ENCODE results near the gene BCL2L13.
"Not testable (repeated sequence)": the region's sequence is repeated elsewhere in the genome, so short reads cannot be mapped to it uniquely, and the experiment has no call there.

Gene BCL2L13

GRCh38 chr22:17698276-17698675, 59.7 kb downstream of the BCL2L13 start:
- not testable (repeated sequence) for DNase-seq

DNA sequence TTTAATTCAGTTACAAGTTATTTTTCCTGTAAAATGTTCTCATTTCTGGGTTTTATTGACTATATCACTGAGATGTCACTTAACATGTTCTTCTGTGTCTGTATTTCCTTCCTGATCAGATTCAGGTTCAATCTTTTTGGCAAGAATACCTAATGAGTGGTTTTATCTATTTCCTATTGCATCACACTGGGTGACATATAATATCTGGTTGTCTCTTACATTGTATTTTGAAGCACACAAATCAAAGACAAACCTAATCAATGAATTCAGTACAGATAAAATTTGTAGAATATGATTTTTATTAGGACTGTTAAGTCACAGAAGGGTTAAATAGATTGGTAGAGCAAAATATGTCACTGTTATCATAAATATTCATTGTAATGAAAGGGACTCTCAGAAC, 60.4 kb downstream of the BCL2L13 start:
- DNase-seq, result no peak

DNA sequence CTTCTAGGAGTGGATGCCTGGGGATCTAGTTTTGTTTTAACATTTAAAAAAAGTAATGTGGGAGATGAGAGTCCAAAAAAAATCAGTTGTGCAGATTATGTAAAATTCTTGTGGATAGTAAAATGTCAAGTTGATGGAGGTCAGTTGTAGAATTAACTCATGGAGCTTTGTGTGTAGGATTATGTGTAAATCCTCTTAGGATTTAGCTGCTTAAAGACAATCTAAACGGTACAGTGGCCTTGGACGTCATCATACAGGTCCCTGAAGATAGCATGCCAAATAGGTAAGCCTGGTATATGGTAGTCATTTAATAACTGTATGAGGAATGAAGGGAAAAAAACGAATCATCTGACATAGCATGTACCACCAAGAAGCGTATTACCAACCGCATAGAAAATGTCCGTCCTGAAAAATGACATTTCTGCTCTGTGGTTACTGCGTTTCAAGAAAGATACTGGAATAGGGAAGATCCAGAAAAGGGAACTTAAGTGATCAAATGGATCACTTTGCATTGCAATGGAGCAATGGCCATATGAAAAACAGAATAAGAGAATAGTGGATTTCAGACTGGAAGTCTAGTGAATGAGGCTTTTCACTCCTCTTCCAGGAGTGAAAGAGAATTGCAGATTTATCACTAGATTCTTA, 61.3 kb downstream of the BCL2L13 start:
- DNase-seq, result no peak

DNA sequence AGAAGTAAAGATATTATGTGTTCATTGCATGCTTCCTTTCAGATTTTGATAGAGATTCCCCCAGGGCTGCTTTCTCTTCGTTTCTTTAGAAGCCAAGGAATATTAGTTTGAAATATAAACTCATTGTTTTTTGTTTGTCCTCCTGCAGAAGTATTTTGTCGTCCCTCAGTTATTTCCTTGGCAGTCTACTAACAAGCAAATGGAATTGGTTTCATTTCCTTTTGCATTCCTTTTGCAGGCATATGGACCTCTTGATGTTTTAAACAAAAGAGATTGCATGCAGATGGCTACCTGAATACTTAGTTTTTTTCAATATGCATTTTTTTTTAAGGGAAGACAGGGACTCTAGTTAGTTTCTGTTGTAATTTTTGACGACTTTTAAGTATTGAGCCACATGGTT, 62.2 kb downstream of the BCL2L13 start:
- no peak for DNase-seq

- no peak for DNase-seq
These were observed 65.3 kb downstream of the BCL2L13 start for GRCh38 chr22:17703811-17704210.

DNA sequence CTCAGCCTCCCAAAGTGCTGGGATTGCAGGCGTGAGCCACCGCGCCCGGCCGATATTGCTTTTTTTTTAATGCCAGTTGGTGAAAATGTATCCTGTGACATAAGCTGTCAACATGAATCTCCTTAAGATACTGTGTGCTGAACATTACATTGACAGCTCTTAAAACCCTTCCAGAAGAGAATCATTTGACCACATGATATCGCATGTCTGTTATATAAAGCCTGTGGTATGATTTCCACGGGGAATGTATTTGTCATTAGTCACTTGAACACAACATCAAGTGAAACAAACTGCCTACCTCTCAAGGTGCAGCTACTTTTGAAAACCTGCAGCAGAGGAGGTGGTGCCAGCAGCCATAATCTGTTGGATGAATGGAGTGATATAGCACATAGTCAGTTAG, 67.0 kb downstream of the BCL2L13 start:
- no peak for DNase-seq

DNA sequence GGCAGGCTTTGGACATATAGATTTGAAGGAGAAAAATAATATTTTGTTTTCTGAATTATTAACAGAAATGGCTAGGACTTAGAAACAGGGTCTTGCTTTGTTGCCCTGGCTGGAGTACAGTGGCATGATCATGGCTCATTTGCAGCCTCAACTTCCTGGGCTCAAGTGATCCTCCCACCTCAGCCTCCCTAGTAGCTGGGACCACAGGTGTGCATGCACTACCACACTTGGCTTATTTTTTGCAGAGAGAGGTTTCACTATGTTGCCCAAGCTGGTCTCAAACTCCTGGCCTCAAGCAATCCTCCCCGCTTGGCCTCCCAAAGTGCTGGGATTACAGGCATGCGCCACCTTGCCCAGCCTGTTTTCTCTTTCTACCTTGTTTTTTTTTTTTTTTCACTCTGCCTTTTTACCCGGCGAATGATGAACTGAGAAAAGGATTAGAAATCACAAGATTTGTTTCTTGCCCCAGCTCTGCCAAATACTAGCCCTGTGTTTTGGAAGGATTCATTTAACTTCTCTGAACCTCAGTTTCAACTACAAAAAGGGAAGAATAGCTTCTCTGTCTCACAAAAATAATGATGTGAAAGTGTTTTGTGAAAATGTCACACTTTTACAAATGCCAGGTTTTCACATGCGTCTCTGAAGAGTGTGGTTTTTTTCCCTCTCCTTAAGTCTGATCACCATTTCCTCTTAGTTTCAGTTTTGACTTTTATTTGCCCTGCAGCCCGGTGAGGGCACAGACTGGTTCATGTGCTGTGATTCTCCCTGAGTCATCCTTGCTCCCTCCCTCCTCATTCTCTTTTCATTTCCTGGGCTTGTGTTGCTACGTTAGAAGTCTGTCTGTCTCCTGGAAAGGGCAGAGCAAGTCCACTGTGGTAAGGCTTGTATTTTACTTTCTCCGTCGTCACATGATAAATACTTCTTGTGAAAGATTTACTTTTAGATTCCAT, 67.7 kb downstream of the BCL2L13 start:
- no peak for DNase-seq

DNA sequence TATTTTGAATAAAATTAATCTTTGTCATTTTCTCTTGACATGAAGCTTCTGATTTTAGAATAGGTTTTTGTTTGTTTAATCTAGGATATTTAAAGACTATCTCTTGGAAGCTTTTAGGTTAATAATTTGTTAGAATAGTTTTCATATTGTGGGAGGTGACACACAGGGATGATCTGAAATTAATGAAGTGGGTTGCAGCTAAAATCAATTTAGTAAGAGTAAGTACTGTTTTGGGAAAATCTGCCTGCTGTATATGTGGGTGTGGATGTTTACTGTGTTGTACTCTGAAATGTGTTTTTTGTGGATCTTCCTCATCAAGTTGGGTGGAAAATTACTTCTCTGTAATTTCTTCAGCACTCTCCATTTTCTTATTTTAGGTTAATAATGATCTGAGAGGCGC, 68.4 kb downstream of the BCL2L13 start:
- DNase-seq, result no peak

GRCh38 chr22:17707526-17707925, 69.0 kb downstream of the BCL2L13 start:
- DNase-seq, result no peak

DNA sequence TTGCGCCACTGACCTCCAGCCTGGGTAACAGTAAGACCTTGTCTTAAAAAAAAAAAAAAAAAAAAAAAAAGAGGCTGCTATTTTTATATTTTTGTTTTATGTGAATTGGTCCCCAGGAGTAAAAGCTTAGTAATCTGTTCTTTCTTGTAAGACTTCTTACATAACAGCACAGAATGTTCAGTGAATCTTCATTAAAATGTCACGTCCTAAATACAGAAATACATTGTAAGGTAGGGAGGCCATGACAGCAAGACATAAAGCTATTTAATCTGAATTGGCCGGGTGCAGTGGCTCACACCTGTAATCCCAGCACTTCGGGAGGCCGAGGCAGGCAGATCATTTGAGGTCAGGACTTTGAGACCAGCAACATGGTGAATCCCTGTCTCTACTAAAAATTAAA, 71.5 kb downstream of the BCL2L13 start:
- DNase-seq, result no peak

DNA sequence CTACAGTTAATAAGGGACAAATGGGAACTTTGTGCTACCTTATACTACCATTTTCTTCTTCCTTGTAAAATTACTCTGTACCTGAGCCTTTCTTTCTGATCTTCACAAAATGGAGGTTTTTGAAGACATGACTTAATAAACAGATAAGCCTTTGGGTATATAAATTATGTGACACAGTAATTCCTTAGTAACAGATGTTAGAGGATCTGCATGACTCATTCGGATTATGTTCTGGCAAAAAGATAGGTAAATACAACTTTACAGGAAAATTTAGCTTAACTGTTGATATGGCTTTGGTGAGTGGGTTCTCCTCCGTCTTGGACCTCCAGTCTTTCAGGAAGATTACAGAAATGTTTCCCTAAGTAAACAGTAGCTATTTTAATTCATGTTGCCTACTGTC, 73.9 kb downstream of the BCL2L13 start:
- no peak for DNase-seq

DNA sequence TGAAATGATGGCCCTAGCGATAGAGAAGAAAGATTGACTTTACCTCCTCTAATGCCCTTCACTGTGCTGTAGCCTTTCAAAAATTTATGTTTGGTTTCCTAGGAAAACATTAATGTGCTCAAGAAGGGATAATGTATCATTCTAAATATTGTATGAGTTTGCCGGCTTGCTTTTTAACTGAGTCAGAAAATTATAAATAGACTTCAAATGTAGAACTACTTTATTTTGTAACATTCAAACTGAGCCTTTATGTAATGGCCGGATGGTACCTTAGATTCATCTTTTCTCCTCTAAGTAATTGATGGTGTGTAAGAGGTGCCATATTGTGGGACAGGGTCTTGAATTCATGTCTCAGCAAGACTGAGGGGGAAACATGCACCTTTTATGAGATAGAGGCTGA, 78.0 kb downstream of the BCL2L13 start:
- DNase-seq, result no peak

- DNase-seq, result no peak
These were observed 79.2 kb downstream of the BCL2L13 start for GRCh38 chr22:17717708-17718107.

DNA sequence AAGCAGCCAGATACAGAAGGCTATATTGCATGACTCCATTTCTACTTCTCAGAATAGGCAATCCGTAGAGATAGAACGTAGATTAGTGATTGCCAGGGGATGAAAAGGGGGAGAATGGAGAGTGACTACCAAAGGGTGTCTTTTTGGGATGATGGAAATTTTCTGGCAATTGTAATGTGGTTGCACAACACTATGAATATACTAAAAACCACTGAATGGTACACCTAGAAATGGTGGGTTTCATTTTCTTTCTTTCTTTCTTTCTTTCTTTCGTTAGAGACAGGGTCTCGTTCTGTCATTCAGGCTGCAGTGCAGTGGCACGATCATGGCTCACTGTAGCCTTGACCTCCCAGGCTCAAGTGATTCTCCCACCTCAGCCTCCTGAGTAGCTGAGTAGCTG, 81.4 kb downstream of the BCL2L13 start:
- DNase-seq, result no peak

DNA sequence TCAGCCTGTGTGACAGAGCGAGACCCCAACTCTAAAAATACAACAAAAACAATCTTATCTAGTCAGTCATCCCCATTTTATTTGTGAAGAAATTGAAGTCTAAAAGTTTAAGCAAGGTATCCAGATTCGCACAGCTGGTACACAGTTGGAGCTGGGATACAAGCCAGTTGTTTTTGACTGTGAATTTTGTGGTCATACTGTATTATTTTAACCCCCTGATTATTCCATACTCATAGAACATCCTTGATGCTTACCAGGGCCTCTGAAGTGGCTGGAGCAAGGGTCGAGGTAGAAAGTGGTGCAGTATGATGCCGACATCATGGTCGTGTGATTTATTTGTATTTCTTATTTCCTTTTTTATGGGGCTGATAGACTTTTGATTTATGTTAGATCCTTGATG, 85.7 kb downstream of the BCL2L13 start:
- no peak for DNase-seq

GRCh38 chr22:17724678-17725499, 86.3 kb downstream of the BCL2L13 start:
- DNase-seq, result no peak

GRCh38 chr22:17725500-17725796, 86.9 kb downstream of the BCL2L13 start:
- DNase-seq, result no peak

- no peak for DNase-seq
These were observed 87.7 kb downstream of the BCL2L13 start for GRCh38 chr22:17726006-17726927.

DNA sequence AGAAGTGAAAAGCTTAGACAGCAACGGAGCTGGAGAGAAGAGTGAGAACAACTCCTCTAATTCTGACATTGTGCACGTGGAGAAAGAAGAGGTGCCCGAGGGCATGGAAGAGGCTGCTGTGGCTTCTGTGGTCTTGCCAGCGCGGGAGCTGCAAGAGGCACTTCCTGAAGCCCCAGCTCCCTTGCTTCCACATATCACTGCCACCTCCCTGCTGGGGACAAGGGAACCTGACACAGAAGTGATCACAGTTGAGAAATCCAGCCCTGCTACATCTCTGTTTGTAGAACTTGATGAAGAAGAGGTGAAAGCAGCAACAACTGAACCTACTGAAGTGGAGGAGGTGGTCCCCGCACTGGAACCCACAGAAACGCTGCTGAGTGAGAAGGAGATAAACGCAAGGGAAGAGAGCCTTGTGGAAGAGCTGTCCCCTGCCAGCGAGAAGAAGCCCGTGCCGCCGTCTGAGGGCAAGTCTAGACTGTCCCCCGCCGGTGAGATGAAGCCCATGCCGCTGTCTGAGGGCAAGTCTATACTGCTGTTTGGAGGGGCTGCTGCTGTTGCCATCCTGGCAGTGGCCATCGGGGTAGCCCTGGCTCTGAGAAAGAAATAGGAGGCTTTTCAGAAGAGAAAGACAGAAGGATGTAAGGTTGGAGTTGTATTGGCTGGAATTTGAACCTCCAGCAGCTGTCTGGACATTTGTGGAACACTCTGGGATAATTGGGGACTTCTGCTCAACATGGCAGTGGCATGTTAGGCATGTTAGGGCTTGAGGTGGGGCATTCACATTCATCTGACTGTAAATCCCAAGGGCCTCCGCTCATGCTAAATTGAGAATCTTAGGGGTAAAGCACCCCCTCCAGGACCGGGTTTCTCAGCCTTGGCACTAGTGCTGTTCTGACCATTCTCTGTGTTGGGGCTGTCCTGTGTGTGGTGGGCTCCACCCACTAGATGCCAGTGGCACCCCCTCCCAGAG, 88.7 kb downstream of the BCL2L13 start:
- no peak for DNase-seq

GRCh38 chr22:17728786-17729185, 90.2 kb downstream of the BCL2L13 start:
- DNase-seq, result no peak

GRCh38 chr22:17729561-17729960, 91.0 kb downstream of the BCL2L13 start:
- DNase-seq, result no peak
